ENCODE measurements around the gene AUTS2. TPM values are rescaled to one million over a fixed set of nuclear protein-coding genes. Genes with fewer than 3 reads are reported as not detected.

AUTS2 gene
- total RNA-seq, 1 donor from 2014 or later: 56.0 TPM

GRCh38 chr7:69961436-69961835 is 363.2 kb downstream of the AUTS2 start:
- Histone ChIP-seq H3K4me1 (peaks cover 21% of the 10 kb centered on the region), H3K27me3 (no peaks in the 10 kb centered on the region), H3K36me3 (no peaks in the 10 kb centered on the region), H3K9me3 (no peaks in the 10 kb centered on the region), H3K27ac (no peak overlapping the region), H3K4me3 (no peak overlapping the region)
- DNase-seq (no peak), ATAC-seq (no peak)
- intact Hi-C loops (cut with DNase I): no loop called here
- TF ChIP-seq CTCF (IDR thresholded peaks at IDR 0.05): no peak

GRCh38 chr7:69962186-69963065 is 364.2 kb downstream of the AUTS2 start:
- H3K4me1 ChIP-seq: peaks cover 28% of the 10 kb centered on the region
- H3K9me3 ChIP-seq: no peaks in the 10 kb centered on the region
- no peak for TF ChIP-seq CTCF (IDR thresholded peaks at IDR 0.05)
- no peaks in the 10 kb centered on the region for H3K36me3 ChIP-seq
- peak; percentile 66 for DNase-seq
- no peaks in the 10 kb centered on the region for H3K27me3 ChIP-seq
- peak; percentile 76 for ATAC-seq
- H3K27ac ChIP-seq: no peak overlapping the region
- H3K4me3 ChIP-seq: no peak overlapping the region
- intact Hi-C loops (cut with DNase I): no loop called here

GRCh38 chr7:69963393-69963792 is 365.1 kb downstream of the AUTS2 start:
- DNase-seq (no peak), ATAC-seq (no peak)
- Histone ChIP-seq H3K27me3 (no peaks in the 10 kb centered on the region), H3K4me3 (no peak overlapping the region), H3K27ac (no peak overlapping the region), H3K36me3 (no peaks in the 10 kb centered on the region), H3K9me3 (no peaks in the 10 kb centered on the region), H3K4me1 (peaks cover 31% of the 10 kb centered on the region)
- intact Hi-C loops (cut with DNase I): no loop called here
- no peak for TF ChIP-seq CTCF (IDR thresholded peaks at IDR 0.05)

GRCh38 chr7:69966766-69967591 is 368.7 kb downstream of the AUTS2 start:
- TF ChIP-seq CTCF (IDR thresholded peaks at IDR 0.05): no peak
- H3K27me3 ChIP-seq: no peaks in the 10 kb centered on the region
- H3K9me3 ChIP-seq: no peaks in the 10 kb centered on the region
- no peaks in the 10 kb centered on the region for H3K36me3 ChIP-seq
- ATAC-seq: peak; percentile 78
- H3K4me3 ChIP-seq: peak overlapping the region; percentile 3
- no peak for DNase-seq
- H3K27ac ChIP-seq: no peak overlapping the region
- intact Hi-C loops (cut with DNase I): no loop called here
- H3K4me1 ChIP-seq: peaks cover 27% of the 10 kb centered on the region

- H3K4me3 ChIP-seq: peak overlapping the region; percentile 3
- DNase-seq: no peak
- no peak overlapping the region for H3K27ac ChIP-seq
- intact Hi-C loops (cut with DNase I): no loop called here
- ATAC-seq: no peak
- TF ChIP-seq CTCF (IDR thresholded peaks at IDR 0.05): no peak
- H3K9me3 ChIP-seq: no peaks in the 10 kb centered on the region
- peaks cover 18% of the 10 kb centered on the region for H3K4me1 ChIP-seq
- H3K27me3 ChIP-seq: no peaks in the 10 kb centered on the region
- H3K36me3 ChIP-seq: no peaks in the 10 kb centered on the region
Observed at GRCh38 chr7:69967689-69968450, 369.6 kb downstream of the AUTS2 start.
